HUES48 (cell line): ENCODE data around the gene TMPRSS7.

Experiments
- H3K27ac ChIP-seq: one replicate; pipeline ENCODE4 v1.7.0; 2013; ENCODE audit warnings: low read depth, low read length, inconsistent platforms
- H3K27me3 ChIP-seq: 2 replicates; pipeline ENCODE4 v1.6.1; 2013; ENCODE audit warnings: mild to moderate bottlenecking, low read length; ENCODE audit not compliant: control insufficient read depth, insufficient read depth
- H3K36me3 ChIP-seq: 2 replicates; pipeline ENCODE4 v1.6.1; 2013; ENCODE audit warnings: low read length; ENCODE audit not compliant: control insufficient read depth, insufficient read depth
- H3K4me1 ChIP-seq: 2 replicates; pipeline ENCODE4 v1.6.1; 2013; ENCODE audit warnings: mild to moderate bottlenecking, low read length; ENCODE audit not compliant: control insufficient read depth, insufficient read depth
- H3K4me3 ChIP-seq: 2 replicates; pipeline ENCODE4 v1.5.1; 2013; ENCODE audit warnings: mild to moderate bottlenecking, low read depth, low read length
- H3K9ac ChIP-seq: 2 replicates; pipeline ENCODE4 v1.6.1; 2013; ENCODE audit warnings: mild to moderate bottlenecking, low read depth, low read length, moderate library complexity
- H3K9me3 ChIP-seq: 2 replicates; pipeline ENCODE4 v1.6.1; 2013; ENCODE audit warnings: low read length; ENCODE audit not compliant: control insufficient read depth, insufficient read depth

Gene TMPRSS7

DNA sequence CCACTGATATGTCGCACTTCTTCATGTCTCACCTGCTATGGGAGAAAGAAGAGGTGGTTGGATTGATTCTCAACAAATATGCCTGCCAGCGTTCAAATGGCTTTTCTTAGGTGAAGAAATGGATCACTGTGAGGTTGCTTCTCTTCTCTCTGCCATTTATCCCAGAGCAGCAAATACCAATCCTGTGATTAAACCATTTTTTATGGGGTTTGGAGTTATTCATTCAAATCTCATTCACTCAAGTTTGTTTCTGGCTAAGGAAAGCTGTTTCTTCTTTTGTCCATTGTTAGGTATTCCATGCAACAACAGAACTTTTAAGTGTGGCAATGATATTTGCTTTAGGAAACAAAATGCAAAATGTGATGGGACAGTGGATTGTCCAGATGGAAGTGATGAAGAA is 39.5 kb downstream of the TMPRSS7 start:
- Histone ChIP-seq H3K9me3 (no peaks in the 10 kb centered on the region), H3K4me1 (peaks cover 8% of the 10 kb centered on the region), H3K36me3 (no peaks in the 10 kb centered on the region), H3K27me3 (no peaks in the 10 kb centered on the region), H3K27ac (no peak overlapping the region), H3K4me3 (no peak overlapping the region), H3K9ac (no peak overlapping the region)

DNA sequence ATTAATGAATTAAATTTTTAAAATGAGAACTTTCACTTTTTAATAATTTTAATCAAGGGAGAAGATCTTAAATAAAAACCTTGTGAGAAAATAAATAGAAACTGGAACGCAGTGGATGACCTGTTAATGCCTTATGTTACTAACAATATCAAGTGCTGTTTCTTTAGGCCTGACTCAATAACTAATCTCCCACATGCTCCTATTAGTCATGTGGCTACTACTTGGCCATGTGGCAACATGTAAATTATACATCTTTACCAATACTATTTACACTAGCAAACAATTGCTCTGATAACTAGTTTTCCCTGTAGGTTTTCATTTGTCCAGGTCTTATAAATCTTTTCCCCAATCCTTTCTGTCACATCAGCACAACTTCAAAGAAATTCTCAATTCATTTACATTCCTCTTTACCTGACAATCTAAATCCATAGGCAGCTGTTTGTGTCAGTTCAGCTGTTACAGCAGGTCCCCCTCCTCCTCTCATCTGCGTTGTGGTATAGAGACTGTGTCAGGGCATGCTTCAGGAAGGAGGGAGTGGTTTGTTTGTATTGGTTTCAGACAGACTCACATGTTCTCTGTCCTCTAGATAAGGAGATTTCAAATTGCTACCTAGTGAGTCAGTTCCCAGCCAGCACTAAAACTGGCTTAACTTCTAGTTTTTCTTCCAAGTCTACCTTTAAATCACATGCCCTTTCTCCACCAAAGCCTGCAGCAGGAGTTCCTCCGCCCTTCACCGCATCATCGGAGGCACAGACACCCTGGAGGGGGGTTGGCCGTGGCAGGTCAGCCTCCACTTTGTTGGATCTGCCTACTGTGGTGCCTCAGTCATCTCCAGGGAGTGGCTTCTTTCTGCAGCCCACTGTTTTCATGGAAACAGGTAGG is 40.3 kb downstream of the TMPRSS7 start:
- peak overlapping the region; percentile 53 for H3K27ac ChIP-seq
- H3K9me3 ChIP-seq, result no peaks in the 10 kb centered on the region
- H3K4me3 ChIP-seq, result no peak overlapping the region
- no peak overlapping the region for H3K9ac ChIP-seq
- no peaks in the 10 kb centered on the region for H3K36me3 ChIP-seq
- peaks cover 8% of the 10 kb centered on the region for H3K4me1 ChIP-seq
- no peaks in the 10 kb centered on the region for H3K27me3 ChIP-seq

DNA sequence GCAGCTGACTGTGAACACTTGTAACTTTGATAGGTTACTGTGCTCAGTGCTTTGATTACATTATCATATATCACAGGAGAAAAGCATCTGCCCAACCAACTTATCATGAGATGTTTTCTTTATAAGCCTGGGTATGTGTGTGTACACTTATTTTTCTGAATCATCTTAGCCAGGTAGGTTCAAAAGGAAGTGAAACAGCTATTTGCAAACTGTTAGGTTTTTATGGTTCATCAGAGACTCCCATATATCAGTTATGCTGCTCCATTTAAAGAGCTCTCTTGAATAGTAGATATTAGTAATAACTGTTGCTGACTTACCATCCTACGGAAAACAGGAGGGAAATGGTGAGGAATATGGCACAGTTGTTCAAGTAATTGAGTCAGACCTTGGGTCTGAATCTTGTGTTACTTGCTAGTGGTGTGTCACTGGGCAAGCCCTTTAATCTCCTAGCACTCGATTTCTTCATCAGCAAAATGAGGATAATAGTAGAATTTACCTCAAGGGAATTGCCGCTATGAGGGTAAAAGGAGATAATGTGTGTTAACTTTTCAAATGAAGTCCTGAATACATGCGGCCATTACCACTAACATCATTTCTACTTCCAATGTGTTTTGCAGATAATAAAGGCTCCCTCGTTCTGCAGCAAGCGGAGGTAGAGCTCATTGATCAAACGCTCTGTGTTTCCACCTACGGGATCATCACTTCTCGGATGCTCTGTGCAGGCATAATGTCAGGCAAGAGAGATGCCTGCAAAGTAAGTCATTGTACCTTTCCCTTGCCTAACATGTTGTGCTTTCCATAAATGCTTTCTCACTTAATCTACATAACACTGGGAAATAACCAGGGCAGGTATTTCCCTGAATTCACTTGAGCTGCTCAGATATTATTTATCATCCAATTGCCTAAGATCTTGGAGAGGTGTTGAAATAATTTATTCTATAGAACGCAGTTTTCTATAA is 43.9 kb downstream of the TMPRSS7 start:
- no peaks in the 10 kb centered on the region for H3K36me3 ChIP-seq
- H3K9ac ChIP-seq, result no peak overlapping the region
- no peaks in the 10 kb centered on the region for H3K9me3 ChIP-seq
- H3K4me1 ChIP-seq, result peaks cover 8% of the 10 kb centered on the region
- no peaks in the 10 kb centered on the region for H3K27me3 ChIP-seq
- no peak overlapping the region for H3K27ac ChIP-seq
- no peak overlapping the region for H3K4me3 ChIP-seq

DNA sequence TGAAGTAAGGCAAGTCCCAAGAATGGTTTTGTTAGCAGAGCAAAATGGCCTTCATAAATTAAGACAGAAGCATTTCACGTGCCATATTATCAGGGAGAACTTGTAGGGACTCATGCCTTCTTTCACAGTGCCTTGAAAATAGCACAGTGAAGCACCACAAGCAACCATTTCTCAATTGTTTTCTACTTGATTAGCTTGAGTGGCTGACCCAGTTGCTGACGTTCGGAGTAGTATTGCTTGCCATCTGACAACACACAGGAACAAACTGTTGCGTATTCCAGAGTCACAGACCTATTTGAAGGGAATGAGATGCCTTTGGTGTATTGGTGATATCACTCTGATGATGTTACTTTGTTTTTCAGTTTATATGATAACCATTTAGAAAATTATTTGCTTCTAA is 48.7 kb downstream of the TMPRSS7 start:
- H3K36me3 ChIP-seq, result no peaks in the 10 kb centered on the region
- H3K4me3 ChIP-seq, result no peak overlapping the region
- no peak overlapping the region for H3K9ac ChIP-seq
- H3K4me1 ChIP-seq, result peaks cover 17% of the 10 kb centered on the region; the same call in 1 of the 2 replicates
- H3K9me3 ChIP-seq, result no peaks in the 10 kb centered on the region
- H3K27me3 ChIP-seq, result peaks cover 19% of the 10 kb centered on the region
- H3K27ac ChIP-seq, result no peak overlapping the region

DNA sequence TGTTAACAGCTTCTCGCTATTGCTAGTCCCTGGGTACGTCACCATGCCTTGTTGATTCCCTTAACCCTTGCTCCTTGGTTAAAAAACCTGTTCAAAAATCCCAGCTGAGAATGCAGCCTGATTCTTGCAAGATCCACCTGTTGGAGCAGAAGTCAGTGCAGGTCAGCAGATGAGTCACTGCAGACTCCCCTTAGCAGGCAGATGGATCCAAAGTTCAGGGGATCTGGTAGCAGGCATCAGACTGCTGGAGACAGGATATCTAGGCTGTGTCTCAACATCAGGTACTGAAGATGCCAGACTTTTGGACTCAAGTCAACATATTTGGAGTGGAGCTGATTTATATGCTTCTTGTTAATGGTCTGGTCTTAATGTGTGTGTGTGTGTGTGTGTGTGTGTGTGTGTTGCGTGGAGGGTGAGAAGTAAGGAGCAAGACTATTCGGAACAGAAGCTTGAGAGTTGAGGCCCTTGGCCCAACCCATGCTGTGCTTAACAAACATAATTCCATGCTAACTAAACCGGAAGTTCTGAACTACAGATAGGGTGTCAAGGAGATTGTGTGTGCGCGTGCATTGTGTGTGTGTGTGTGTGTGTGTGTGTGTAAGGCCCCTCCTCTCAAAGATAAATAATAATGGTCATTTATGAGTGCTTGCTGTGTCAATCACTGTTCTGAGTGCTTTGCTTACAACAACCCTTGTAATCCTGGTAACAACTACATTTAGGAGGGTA is 50.6 kb downstream of the TMPRSS7 start:
- Histone ChIP-seq H3K36me3 (no peaks in the 10 kb centered on the region), H3K9ac (no peak overlapping the region), H3K9me3 (no peaks in the 10 kb centered on the region), H3K27me3 (peaks cover 19% of the 10 kb centered on the region), H3K4me3 (peak overlapping the region; percentile 77; the same call in 1 of the 2 replicates), H3K4me1 (peaks cover 17% of the 10 kb centered on the region; the same call in 1 of the 2 replicates), H3K27ac (peak overlapping the region; percentile 94)

DNA sequence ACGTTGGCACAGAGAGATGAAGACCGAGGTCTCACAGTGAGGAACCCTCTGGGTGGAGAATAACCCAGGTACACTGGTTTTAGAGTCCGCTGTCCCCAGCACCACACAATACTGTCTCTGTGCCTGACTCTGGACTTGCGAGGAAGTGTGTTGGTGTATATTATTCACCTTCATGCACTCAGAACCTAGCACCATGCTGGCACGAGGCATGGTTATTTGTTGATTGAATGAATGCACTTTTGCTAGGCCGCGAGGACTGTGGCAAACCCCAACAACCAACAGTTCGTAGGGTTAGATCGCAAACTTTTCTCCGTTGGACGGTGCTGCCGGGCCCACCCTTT is 51.2 kb downstream of the TMPRSS7 start:
- Histone ChIP-seq H3K9ac (peak overlapping the region; percentile 80; the same call in 1 of the 2 replicates), H3K4me3 (peak overlapping the region; percentile 77), H3K36me3 (no peaks in the 10 kb centered on the region), H3K27ac (peak overlapping the region; percentile 94), H3K9me3 (no peaks in the 10 kb centered on the region), H3K4me1 (peaks cover 17% of the 10 kb centered on the region; the same call in 1 of the 2 replicates), H3K27me3 (peaks cover 19% of the 10 kb centered on the region)

DNA sequence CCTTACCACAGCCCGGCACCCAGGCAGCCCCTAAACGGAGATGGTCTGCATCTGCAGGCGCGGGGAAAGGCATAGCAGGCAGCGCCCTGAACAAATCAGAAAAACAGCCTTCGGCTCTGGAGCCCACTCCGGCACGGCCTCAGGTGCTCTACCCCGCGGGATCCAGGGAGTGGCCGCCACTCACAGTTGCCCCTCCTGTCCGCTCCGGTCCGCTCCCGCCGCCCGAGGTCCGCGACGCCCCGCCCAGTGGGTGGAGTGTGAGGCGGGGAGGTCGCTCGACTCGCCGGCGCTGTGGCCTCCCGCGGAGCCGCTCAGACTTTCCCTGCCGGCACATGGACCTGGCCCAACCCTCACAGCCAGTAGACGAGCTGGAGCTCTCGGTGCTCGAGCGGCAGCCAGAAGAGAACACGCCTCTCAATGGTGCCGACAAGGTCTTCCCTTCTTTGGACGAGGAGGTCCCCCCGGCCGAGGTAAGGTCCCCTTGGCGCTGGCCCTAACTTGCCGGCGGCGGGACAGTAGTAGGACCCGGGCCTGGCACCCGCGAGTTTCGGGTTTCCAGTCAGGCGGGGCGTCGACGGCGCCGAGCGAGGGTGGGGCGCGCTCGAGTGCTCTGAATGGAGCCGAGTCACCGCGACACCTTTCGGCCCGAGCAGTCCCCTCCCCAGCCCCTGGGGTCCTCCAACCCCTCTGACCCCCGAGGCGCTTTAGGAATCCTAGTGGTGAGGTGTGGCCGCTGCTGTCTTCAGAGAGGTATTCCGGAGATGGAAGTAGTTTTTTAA is 51.7 kb downstream of the TMPRSS7 start, which contains the start of gene C3orf52:
Gene C3orf52 (plus strand): TSS at position 314 of the 779 bp plus-strand sequence. CDS start 19 bp downstream, at position 333.
- Histone ChIP-seq H3K4me1 (peaks cover 17% of the 10 kb centered on the region; the same call in 1 of the 2 replicates), H3K27me3 (peaks cover 19% of the 10 kb centered on the region), H3K9ac (peak within 1 kb of the TSS; percentile 80), H3K4me3 (peak within 1 kb of the TSS; percentile 77), H3K9me3 (no peaks in the 10 kb centered on the region), H3K27ac (peak within 1 kb of the TSS; percentile 94), H3K36me3 (no peaks in the 10 kb centered on the region)

DNA sequence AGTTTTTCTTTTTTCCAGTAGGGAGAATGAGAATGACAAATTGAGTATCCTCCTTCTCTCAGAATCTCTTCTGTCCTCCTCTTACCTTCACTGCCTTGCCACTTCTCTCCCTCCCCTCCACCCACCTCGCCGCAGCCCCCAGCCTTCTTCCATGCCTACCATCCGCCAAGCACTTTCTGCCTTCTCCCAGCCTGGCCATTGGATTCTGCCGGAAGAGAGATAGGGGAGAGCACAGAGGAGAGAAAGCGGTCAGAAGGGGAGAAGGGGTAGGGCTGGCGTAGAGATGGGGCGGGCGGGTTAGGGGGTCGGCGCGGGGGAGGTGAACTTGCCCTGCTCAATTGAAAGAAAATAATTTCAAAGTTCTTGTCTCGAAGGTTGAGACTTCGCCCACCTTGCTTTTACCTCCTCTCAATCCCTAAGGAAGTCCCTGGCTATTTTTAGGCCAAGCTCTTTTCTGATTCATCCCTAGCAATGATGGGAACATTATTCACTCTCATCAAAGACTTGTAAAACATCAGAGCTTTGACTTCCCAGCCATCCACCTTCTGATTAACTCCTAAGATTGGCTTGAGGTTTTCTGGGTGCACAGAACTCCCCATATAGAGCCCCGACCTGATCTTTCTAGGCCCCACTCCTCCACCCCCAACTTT is 52.5 kb downstream of the TMPRSS7 start:
- H3K27me3 ChIP-seq, result peaks cover 19% of the 10 kb centered on the region
- peak overlapping the region; percentile 94 for H3K27ac ChIP-seq
- H3K36me3 ChIP-seq, result no peaks in the 10 kb centered on the region
- peaks cover 17% of the 10 kb centered on the region; the same call in 1 of the 2 replicates for H3K4me1 ChIP-seq
- H3K9ac ChIP-seq, result no peak overlapping the region
- no peaks in the 10 kb centered on the region for H3K9me3 ChIP-seq
- H3K4me3 ChIP-seq, result peak overlapping the region; percentile 77

DNA sequence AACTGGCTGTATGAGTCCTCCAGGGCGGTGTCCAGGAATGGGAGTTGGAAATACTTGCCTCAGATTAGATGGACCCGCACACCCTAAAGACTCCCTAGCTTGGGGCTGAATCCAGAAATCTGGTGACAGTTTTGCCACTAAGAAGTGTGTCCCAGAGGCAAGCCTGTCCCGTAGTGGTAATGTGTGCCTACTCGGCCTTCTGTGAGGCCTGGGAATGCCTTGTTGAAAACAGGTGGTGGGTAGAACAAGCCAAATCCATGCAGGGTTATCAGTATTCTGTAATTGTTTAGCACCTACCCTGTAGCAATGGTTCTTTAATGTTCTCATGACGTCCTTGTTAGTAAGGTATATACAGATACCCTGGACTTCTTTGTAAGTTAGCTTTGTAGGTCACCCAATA is 53.2 kb downstream of the TMPRSS7 start:
- no peaks in the 10 kb centered on the region for H3K9me3 ChIP-seq
- no peak overlapping the region for H3K9ac ChIP-seq
- H3K4me3 ChIP-seq, result peak overlapping the region; percentile 77
- H3K27ac ChIP-seq, result no peak overlapping the region
- H3K4me1 ChIP-seq, result peaks cover 22% of the 10 kb centered on the region
- peaks cover 19% of the 10 kb centered on the region for H3K27me3 ChIP-seq
- no peaks in the 10 kb centered on the region for H3K36me3 ChIP-seq
